T-helper 1 cell treated with Interleukin-12 subunit alpha and Interleukin-12 subunit beta and Interleukin-4 antibody, amounts not matched to agents 30 μg/mL and 1 μg/mL, for 36 hours (primary cell): ENCODE measurements around the gene YOD1.

ENCODE experiments used
- H3K27ac Mint-ChIP-seq: one replicate; pipeline ENCODE4 v1.8.0; 2021; ENCODE audit warnings: mild to moderate bottlenecking, mixed read lengths
- H3K27me3 Mint-ChIP-seq: one replicate; pipeline ENCODE4 v1.8.0; 2021; ENCODE audit warnings: low read depth, mixed read lengths
- H3K36me3 Mint-ChIP-seq: one replicate; pipeline ENCODE4 v1.8.0; 2021; ENCODE audit warnings: low read depth, mixed read lengths
- H3K4me1 Mint-ChIP-seq: one replicate; pipeline ENCODE4 v1.8.0; 2021; ENCODE audit warnings: low read depth, mixed read lengths
- H3K4me3 Mint-ChIP-seq: one replicate; pipeline ENCODE4 v1.8.0; 2021; ENCODE audit warnings: mild to moderate bottlenecking, moderate library complexity, mixed read lengths
- H3K9me3 Mint-ChIP-seq: one replicate; pipeline ENCODE4 v1.8.0; 2021; ENCODE audit warnings: mixed read lengths

Gene YOD1

DNA sequence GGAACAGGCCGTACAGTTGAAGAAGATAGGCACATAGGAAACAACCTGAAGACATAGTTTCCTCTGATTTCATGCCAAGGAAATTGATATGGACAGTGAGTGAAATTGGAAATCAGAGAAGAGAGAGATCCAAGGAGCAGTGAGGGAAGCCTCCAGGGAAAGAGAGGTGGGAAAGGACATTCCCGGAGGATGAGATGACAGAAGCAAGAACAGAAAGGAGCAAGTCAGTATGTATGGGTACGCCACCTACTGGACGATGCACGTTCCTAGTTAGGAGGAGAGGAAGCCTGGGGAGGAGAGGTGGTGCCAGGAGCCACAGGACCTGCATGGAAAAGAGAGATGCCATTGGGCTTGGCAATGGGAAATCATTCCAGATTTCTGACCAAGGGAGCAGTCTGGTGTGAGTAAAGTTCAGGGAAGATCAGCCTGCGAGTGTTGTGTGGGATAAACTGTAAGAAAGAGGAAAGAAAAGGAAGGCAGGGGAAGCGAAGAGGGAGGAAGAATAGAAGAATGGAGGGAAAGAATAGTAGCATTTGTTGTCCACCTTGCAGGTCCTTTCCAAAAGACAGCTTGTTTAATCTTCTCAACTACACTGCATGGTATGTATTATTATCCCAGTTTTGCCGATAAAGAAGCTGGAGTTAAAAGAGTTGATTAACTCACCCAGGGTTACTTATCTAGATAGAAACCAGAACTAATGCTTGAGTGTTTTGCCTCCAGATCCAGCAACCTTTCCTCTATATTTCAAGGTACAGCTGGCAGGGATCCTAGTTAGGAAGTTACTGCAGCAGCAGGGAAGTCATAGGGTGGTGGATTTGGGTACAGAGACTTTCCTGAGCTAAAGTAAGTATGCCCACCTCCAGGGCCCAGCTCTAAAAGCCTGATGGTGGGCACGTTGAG, 45.8 kb downstream of the YOD1 start:
- Mint-ChIP-seq H3K4me3 (no peak overlapping the region), H3K36me3 (no peaks in the 10 kb centered on the region), H3K9me3 (no peaks in the 10 kb centered on the region), H3K27ac (no peak overlapping the region), H3K27me3 (peaks cover 38% of the 10 kb centered on the region), H3K4me1 (no peaks in the 10 kb centered on the region)

DNA sequence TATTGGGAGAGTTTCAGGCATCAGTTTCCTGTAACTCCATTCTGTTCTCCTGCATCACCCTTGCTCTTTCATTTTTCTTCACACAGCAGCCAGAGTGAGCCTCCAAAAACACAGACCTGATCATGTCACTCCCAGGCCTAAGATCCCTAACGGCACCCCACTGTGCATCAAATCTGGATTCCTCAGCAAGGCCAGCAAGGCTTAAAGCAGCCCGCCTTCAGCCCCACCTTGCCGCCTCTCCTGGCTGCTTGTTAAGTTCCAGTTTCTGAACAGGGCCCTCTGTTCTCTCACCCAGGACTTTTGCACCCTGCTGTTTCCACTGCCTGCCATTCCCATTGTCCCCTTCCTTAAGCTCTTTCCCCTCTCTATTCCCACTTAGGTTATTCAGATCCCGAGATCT, 47.8 kb downstream of the YOD1 start:
- Mint-ChIP-seq H3K27ac (no peak overlapping the region), H3K4me1 (no peaks in the 10 kb centered on the region), H3K9me3 (no peaks in the 10 kb centered on the region), H3K27me3 (peaks cover 34% of the 10 kb centered on the region), H3K4me3 (no peak overlapping the region), H3K36me3 (no peaks in the 10 kb centered on the region)

DNA sequence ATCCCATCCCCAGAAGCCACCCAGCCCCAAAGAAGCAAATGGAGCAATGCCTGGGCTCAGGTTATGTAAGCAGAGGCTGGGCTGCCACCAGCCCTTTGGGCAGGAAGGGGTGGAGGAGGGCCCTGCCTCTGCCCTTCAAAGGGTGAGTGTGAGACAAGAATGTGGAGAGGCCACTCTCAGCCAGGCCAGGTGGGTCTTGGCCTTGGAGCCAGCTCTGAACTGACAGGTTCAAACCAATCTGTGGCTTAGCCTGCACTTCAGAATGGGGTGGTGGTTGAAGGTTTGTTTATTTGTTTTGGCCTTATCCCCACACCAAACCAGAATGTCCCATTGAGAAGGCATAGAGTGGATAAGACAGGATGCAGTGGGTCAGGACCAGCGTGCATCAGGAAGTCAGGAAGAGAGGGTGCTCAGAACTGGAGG, 48.3 kb downstream of the YOD1 start:
- no peaks in the 10 kb centered on the region for H3K9me3 Mint-ChIP-seq
- H3K4me3 Mint-ChIP-seq = no peak overlapping the region
- H3K36me3 Mint-ChIP-seq = no peaks in the 10 kb centered on the region
- H3K4me1 Mint-ChIP-seq = no peaks in the 10 kb centered on the region
- H3K27ac Mint-ChIP-seq = no peak overlapping the region
- H3K27me3 Mint-ChIP-seq = peaks cover 34% of the 10 kb centered on the region

- peaks cover 34% of the 10 kb centered on the region for H3K27me3 Mint-ChIP-seq
- no peaks in the 10 kb centered on the region for H3K4me1 Mint-ChIP-seq
- H3K27ac Mint-ChIP-seq = no peak overlapping the region
- no peak overlapping the region for H3K4me3 Mint-ChIP-seq
- H3K9me3 Mint-ChIP-seq = no peaks in the 10 kb centered on the region
- H3K36me3 Mint-ChIP-seq = no peaks in the 10 kb centered on the region
Measured at GRCh38 chr1:207001492-207002245, 49.3 kb downstream of the YOD1 start.

- H3K27me3 Mint-ChIP-seq = peaks cover 33% of the 10 kb centered on the region
- no peak overlapping the region for H3K4me3 Mint-ChIP-seq
- no peak overlapping the region for H3K27ac Mint-ChIP-seq
- no peaks in the 10 kb centered on the region for H3K9me3 Mint-ChIP-seq
- no peaks in the 10 kb centered on the region for H3K4me1 Mint-ChIP-seq
- no peaks in the 10 kb centered on the region for H3K36me3 Mint-ChIP-seq
Measured at GRCh38 chr1:207000651-207001291, 50.2 kb downstream of the YOD1 start.

- Mint-ChIP-seq H3K4me3 (no peak overlapping the region), H3K9me3 (no peaks in the 10 kb centered on the region), H3K36me3 (no peaks in the 10 kb centered on the region), H3K27ac (no peak overlapping the region), H3K27me3 (peaks cover 40% of the 10 kb centered on the region), H3K4me1 (no peaks in the 10 kb centered on the region)
Measured at GRCh38 chr1:206998816-206999215, 52.2 kb downstream of the YOD1 start.
